ENCODE data around the gene AKAP13.

AKAP13 gene

GRCh38 chr15:85388566-85389305, 8.3 kb downstream of the AKAP13 start:
- no peak for DNase-seq (ENCODE audit: low read depth)

GRCh38 chr15:85389306-85389650, 8.9 kb downstream of the AKAP13 start:
- DNase-seq (ENCODE audit: low read depth): no peak

- no peak for DNase-seq (ENCODE audit: low read depth)
Observed at GRCh38 chr15:85389772-85390171, 9.4 kb downstream of the AKAP13 start.

- DNase-seq (ENCODE audit: low read depth): no peak
Observed at GRCh38 chr15:85393210-85393609, 12.8 kb downstream of the AKAP13 start.

GRCh38 chr15:85394554-85395333, 14.3 kb downstream of the AKAP13 start:
- DNase-seq (ENCODE audit: low read depth): no peak

- no peak for DNase-seq (ENCODE audit: low read depth)
Observed at GRCh38 chr15:85396554-85396953, 16.2 kb downstream of the AKAP13 start.

- no peak for DNase-seq (ENCODE audit: low read depth)
Observed at GRCh38 chr15:85397151-85397550, 16.7 kb downstream of the AKAP13 start.

- no peak for DNase-seq (ENCODE audit: low read depth)
Observed at GRCh38 chr15:85397926-85398325, 17.5 kb downstream of the AKAP13 start.

- DNase-seq (ENCODE audit: low read depth): no peak
Observed at GRCh38 chr15:85398822-85399221, 18.4 kb downstream of the AKAP13 start.

GRCh38 chr15:85399627-85400026, 19.2 kb downstream of the AKAP13 start:
- DNase-seq (ENCODE audit: low read depth): no peak

- no peak for DNase-seq (ENCODE audit: low read depth)
Observed at GRCh38 chr15:85400606-85401005, 20.2 kb downstream of the AKAP13 start.

GRCh38 chr15:85401108-85401774, 20.8 kb downstream of the AKAP13 start:
- DNase-seq (ENCODE audit: low read depth): no peak

GRCh38 chr15:85402195-85402881, 21.9 kb downstream of the AKAP13 start:
- no peak for DNase-seq (ENCODE audit: low read depth)

- no peak for DNase-seq (ENCODE audit: low read depth)
Observed at GRCh38 chr15:85403745-85404144, 23.3 kb downstream of the AKAP13 start.

- no peak for DNase-seq (ENCODE audit: low read depth)
Observed at GRCh38 chr15:85404176-85404917, 23.9 kb downstream of the AKAP13 start.

- no peak for DNase-seq (ENCODE audit: low read depth)
Observed at GRCh38 chr15:85404918-85405866, 24.8 kb downstream of the AKAP13 start.

GRCh38 chr15:85406916-85407315, 26.5 kb downstream of the AKAP13 start:
- no peak for DNase-seq (ENCODE audit: low read depth)

GRCh38 chr15:85407421-85408269, 27.2 kb downstream of the AKAP13 start:
- no peak for DNase-seq (ENCODE audit: low read depth)

GRCh38 chr15:85408270-85408746, 27.9 kb downstream of the AKAP13 start:
- DNase-seq (ENCODE audit: low read depth): no peak
